Activated CD4-positive, alpha-beta memory T cell treated with anti-CD3 and anti-CD28 coated beads, Interleukin-2, amount 10 ng/mL, durations not matched to agents 7 days and 5 days (primary cell): Measurements from ENCODE around the gene ZNF280D. TPM values are rescaled to one million over a fixed set of nuclear protein-coding genes. Genes with fewer than 3 reads are reported as not detected.

Experiments used
- CTCF ChIA-PET: fragments of 350-600 bp; sonication (Branson Sonifier 250); formaldehyde crosslinking; loops from one replicate; lab custom pipeline; 2021; ENCODE audit warnings: antibody characterized with exemption, inconsistent platforms; lab: Charles Lee
- POLR2A ChIA-PET: fragments of 350-600 bp; sonication (Branson Sonifier 250); formaldehyde crosslinking; loops from one replicate; lab custom pipeline; 2021; ENCODE audit warnings: antibody characterized with exemption; lab: Charles Lee
- DNase-seq: peaks from one replicate; pipeline ENCODE4 v3.0.0-alpha.2; 2020
- H3K27ac Mint-ChIP-seq: one replicate; pipeline ENCODE4 v1.8.0; 2021; ENCODE audit warnings: mild to moderate bottlenecking, mixed read lengths
- H3K27me3 Mint-ChIP-seq: one replicate; pipeline ENCODE4 v1.8.0; 2021; ENCODE audit warnings: mixed read lengths
- H3K36me3 Mint-ChIP-seq: one replicate; pipeline ENCODE4 v1.8.0; 2021; ENCODE audit warnings: low read depth, mixed read lengths
- H3K4me1 Mint-ChIP-seq: one replicate; pipeline ENCODE4 v1.8.0; 2021; ENCODE audit warnings: mixed read lengths
- H3K4me3 Mint-ChIP-seq: one replicate; pipeline ENCODE4 v1.8.0; 2021; ENCODE audit warnings: mild to moderate bottlenecking, mixed read lengths
- H3K9me3 Mint-ChIP-seq: one replicate; pipeline ENCODE4 v1.8.0; 2021; ENCODE audit warnings: mixed read lengths
- total RNA-seq, 2 experiments: library from RNA; stranded (reverse); gene quantifications; one replicate each; pipeline ENCODE4 v1.2.3, GENCODE V29; 2021

Gene ZNF280D
- total RNA-seq, 2 experiments from 2014 or later = 23.4 to 24.4 TPM

- Mint-ChIP-seq H3K9me3 (no peaks in the 10 kb centered on the region), H3K36me3 (no peaks in the 10 kb centered on the region), H3K4me3 (no peak overlapping the region), H3K27ac (no peak overlapping the region), H3K4me1 (no peaks in the 10 kb centered on the region), H3K27me3 (peaks cover 8% of the 10 kb centered on the region)
- CTCF ChIA-PET = interaction anchor here (1.4 kb wide), 1 partner anchor 15 kb away, joined by 3 read pairs; no protein-coding TSS in a partner anchor
- POLR2A ChIA-PET = no interaction called here
- no peak for DNase-seq
Measured at GRCh38 chr15:56739964-56740640, 6.8 kb upstream of the ZNF280D start.

GRCh38 chr15:56739474-56739873, 6.2 kb upstream of the ZNF280D start:
- peaks cover 8% of the 10 kb centered on the region for H3K27me3 Mint-ChIP-seq
- no peaks in the 10 kb centered on the region for H3K36me3 Mint-ChIP-seq
- H3K27ac Mint-ChIP-seq = no peak overlapping the region
- CTCF ChIA-PET = no interaction called here
- H3K4me1 Mint-ChIP-seq = no peaks in the 10 kb centered on the region
- POLR2A ChIA-PET = no interaction called here
- no peak for DNase-seq
- no peak overlapping the region for H3K4me3 Mint-ChIP-seq
- H3K9me3 Mint-ChIP-seq = no peaks in the 10 kb centered on the region

GRCh38 chr15:56737791-56738190, 4.5 kb upstream of the ZNF280D start:
- H3K27ac Mint-ChIP-seq = no peak overlapping the region
- no peak for DNase-seq
- peaks cover 7% of the 10 kb centered on the region for H3K27me3 Mint-ChIP-seq
- H3K4me1 Mint-ChIP-seq = peaks cover 5% of the 10 kb centered on the region
- H3K36me3 Mint-ChIP-seq = no peaks in the 10 kb centered on the region
- CTCF ChIA-PET = no interaction called here
- H3K4me3 Mint-ChIP-seq = no peak overlapping the region
- no peaks in the 10 kb centered on the region for H3K9me3 Mint-ChIP-seq
- POLR2A ChIA-PET = no interaction called here

- Mint-ChIP-seq H3K9me3 (no peaks in the 10 kb centered on the region), H3K27ac (no peak overlapping the region), H3K36me3 (peaks cover 2% of the 10 kb centered on the region), H3K27me3 (peaks cover 5% of the 10 kb centered on the region), H3K4me3 (no peak overlapping the region), H3K4me1 (peaks cover 12% of the 10 kb centered on the region)
- DNase-seq = no peak
- ChIA-PET CTCF (no interaction called here), POLR2A (no interaction called here)
Measured at GRCh38 chr15:56736881-56737707, 3.8 kb upstream of the ZNF280D start.

- peaks cover 4% of the 10 kb centered on the region for H3K36me3 Mint-ChIP-seq
- H3K27me3 Mint-ChIP-seq = peaks cover 5% of the 10 kb centered on the region
- H3K4me1 Mint-ChIP-seq = peaks cover 19% of the 10 kb centered on the region
- ChIA-PET CTCF (no interaction called here), POLR2A (no interaction called here)
- H3K27ac Mint-ChIP-seq = no peak overlapping the region
- DNase-seq = no peak
- no peak overlapping the region for H3K4me3 Mint-ChIP-seq
- no peaks in the 10 kb centered on the region for H3K9me3 Mint-ChIP-seq
Measured at GRCh38 chr15:56736308-56736707, 3.0 kb upstream of the ZNF280D start.

- Mint-ChIP-seq H3K27me3 (peaks cover 5% of the 10 kb centered on the region), H3K4me3 (no peak overlapping the region), H3K36me3 (peaks cover 9% of the 10 kb centered on the region), H3K9me3 (no peaks in the 10 kb centered on the region), H3K27ac (no peak overlapping the region), H3K4me1 (peaks cover 26% of the 10 kb centered on the region)
- DNase-seq = no peak
- CTCF ChIA-PET = no interaction called here
- POLR2A ChIA-PET = no interaction called here
Measured at GRCh38 chr15:56735589-56735988, 2.3 kb upstream of the ZNF280D start.

- H3K9me3 Mint-ChIP-seq = no peaks in the 10 kb centered on the region
- H3K27ac Mint-ChIP-seq = no peak overlapping the region
- H3K27me3 Mint-ChIP-seq = peaks cover 3% of the 10 kb centered on the region
- no peak for DNase-seq
- peaks cover 33% of the 10 kb centered on the region for H3K4me1 Mint-ChIP-seq
- H3K36me3 Mint-ChIP-seq = peaks cover 15% of the 10 kb centered on the region
- POLR2A ChIA-PET = interaction anchor here (0.8 to 2.6 kb wide), 9 partner anchors 10 to 270 kb away, joined by 3 to 10 read pairs (median 4); partner anchors contain the start of gene MNS1
- peak overlapping the region; percentile 16 for H3K4me3 Mint-ChIP-seq
- CTCF ChIA-PET = interaction anchor here (0.7 kb wide), 1 partner anchor 184 kb away, joined by 3 read pairs; the partner anchor contains the start of gene TCF12
Measured at GRCh38 chr15:56734013-56734635, 815 bp upstream of the ZNF280D start.

GRCh38 chr15:56732886-56733135, 498 bp downstream of the ZNF280D start:
- POLR2A ChIA-PET = interaction anchor here (1.0 to 2.6 kb wide), 7 partner anchors 9 to 187 kb away, joined by 3 to 10 read pairs (median 7); partner anchors contain the start of gene TCF12
- H3K4me3 Mint-ChIP-seq = peak overlapping the region; percentile 94
- H3K4me1 Mint-ChIP-seq = peaks cover 35% of the 10 kb centered on the region
- no peak for DNase-seq
- H3K9me3 Mint-ChIP-seq = no peaks in the 10 kb centered on the region
- peaks cover 23% of the 10 kb centered on the region for H3K36me3 Mint-ChIP-seq
- H3K27me3 Mint-ChIP-seq = peaks cover 3% of the 10 kb centered on the region
- peak overlapping the region; percentile 81 for H3K27ac Mint-ChIP-seq
- CTCF ChIA-PET = no interaction called here

- H3K27ac Mint-ChIP-seq = peak overlapping the region; percentile 81
- ChIA-PET CTCF (no interaction called here), POLR2A (interaction anchor here (0.7 to 2.6 kb wide), 6 partner anchors 13 to 516 kb away, joined by 4 to 10 read pairs (median 8); partner anchors contain the start of gene TCF12)
- H3K4me1 Mint-ChIP-seq = peaks cover 35% of the 10 kb centered on the region
- peak overlapping the region; percentile 94 for H3K4me3 Mint-ChIP-seq
- DNase-seq = no peak
- H3K36me3 Mint-ChIP-seq = peaks cover 27% of the 10 kb centered on the region
- H3K27me3 Mint-ChIP-seq = peaks cover 3% of the 10 kb centered on the region
- H3K9me3 Mint-ChIP-seq = no peaks in the 10 kb centered on the region
Measured at GRCh38 chr15:56732135-56732885, 999 bp downstream of the ZNF280D start.

- Mint-ChIP-seq H3K27me3 (peaks cover 3% of the 10 kb centered on the region), H3K9me3 (no peaks in the 10 kb centered on the region), H3K36me3 (peaks cover 35% of the 10 kb centered on the region), H3K27ac (no peak overlapping the region), H3K4me3 (peak overlapping the region; percentile 94), H3K4me1 (peaks cover 35% of the 10 kb centered on the region)
- no peak for DNase-seq
- ChIA-PET POLR2A (interaction anchor here (1.0 kb wide), 1 partner anchor 156 kb away, joined by 4 read pairs; no protein-coding TSS in a partner anchor), CTCF (no interaction called here)
Measured at GRCh38 chr15:56731548-56731947, 1.8 kb downstream of the ZNF280D start.

- peaks cover 40% of the 10 kb centered on the region for H3K36me3 Mint-ChIP-seq
- CTCF ChIA-PET = no interaction called here
- no peak overlapping the region for H3K27ac Mint-ChIP-seq
- H3K4me1 Mint-ChIP-seq = peaks cover 37% of the 10 kb centered on the region
- H3K9me3 Mint-ChIP-seq = no peaks in the 10 kb centered on the region
- POLR2A ChIA-PET = no interaction called here
- no peak overlapping the region for H3K4me3 Mint-ChIP-seq
- no peaks in the 10 kb centered on the region for H3K27me3 Mint-ChIP-seq
- DNase-seq = no peak
Measured at GRCh38 chr15:56729561-56729960, 3.7 kb downstream of the ZNF280D start.

- POLR2A ChIA-PET = no interaction called here
- CTCF ChIA-PET = interaction anchor here (1.4 kb wide), 1 partner anchor 15 kb away, joined by 3 read pairs; no protein-coding TSS in a partner anchor
- Mint-ChIP-seq H3K9me3 (peaks cover 5% of the 10 kb centered on the region), H3K27ac (no peak overlapping the region), H3K4me1 (peaks cover 12% of the 10 kb centered on the region), H3K4me3 (no peak overlapping the region), H3K36me3 (peaks cover 45% of the 10 kb centered on the region), H3K27me3 (no peaks in the 10 kb centered on the region)
- DNase-seq = no peak
Measured at GRCh38 chr15:56725386-56725785, 7.9 kb downstream of the ZNF280D start.
